Adipocyte (in vitro differentiated cells): ENCODE data around the gene PPP1R1C.

Experiments
- DNase-seq: peaks from one replicate; pipeline ENCODE4 v3.0.0-alpha.2; 2015; ENCODE audit warnings: low read depth
- H3K27me3 ChIP-seq: replicated peaks from 2 replicates; pipeline ENCODE4 v1.7.0; 2013; ENCODE audit warnings: mild to moderate bottlenecking, low read length, moderate library complexity; ENCODE audit not compliant: control insufficient read depth, insufficient read depth
- H3K36me3 ChIP-seq: 2 replicates; pipeline ENCODE4 v1.7.0; 2013; ENCODE audit warnings: low read length, mild to moderate bottlenecking, moderate library complexity; ENCODE audit not compliant: control insufficient read depth, insufficient read depth, severe bottlenecking
- H3K4me1 ChIP-seq: 2 replicates; pipeline ENCODE4 v1.7.0; 2013; ENCODE audit warnings: mild to moderate bottlenecking, low read length, moderate library complexity; ENCODE audit not compliant: control insufficient read depth, insufficient read depth
- H3K4me3 ChIP-seq: 2 replicates; pipeline ENCODE4 v1.7.0; 2013; ENCODE audit warnings: mild to moderate bottlenecking, low read length, moderate library complexity
- H3K9ac ChIP-seq: 2 replicates; pipeline ENCODE4 v1.7.0; 2013; ENCODE audit warnings: mild to moderate bottlenecking, low read length, moderate library complexity
- H3K9me3 ChIP-seq: 2 replicates; pipeline ENCODE4 v1.7.0; 2013; ENCODE audit warnings: mild to moderate bottlenecking, low read length, moderate library complexity; ENCODE audit not compliant: control insufficient read depth

Gene PPP1R1C, protein sequence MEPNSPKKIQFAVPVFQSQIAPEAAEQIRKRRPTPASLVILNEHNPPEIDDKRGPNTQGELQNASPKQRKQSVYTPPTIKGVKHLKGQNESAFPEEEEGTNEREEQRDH

DNA sequence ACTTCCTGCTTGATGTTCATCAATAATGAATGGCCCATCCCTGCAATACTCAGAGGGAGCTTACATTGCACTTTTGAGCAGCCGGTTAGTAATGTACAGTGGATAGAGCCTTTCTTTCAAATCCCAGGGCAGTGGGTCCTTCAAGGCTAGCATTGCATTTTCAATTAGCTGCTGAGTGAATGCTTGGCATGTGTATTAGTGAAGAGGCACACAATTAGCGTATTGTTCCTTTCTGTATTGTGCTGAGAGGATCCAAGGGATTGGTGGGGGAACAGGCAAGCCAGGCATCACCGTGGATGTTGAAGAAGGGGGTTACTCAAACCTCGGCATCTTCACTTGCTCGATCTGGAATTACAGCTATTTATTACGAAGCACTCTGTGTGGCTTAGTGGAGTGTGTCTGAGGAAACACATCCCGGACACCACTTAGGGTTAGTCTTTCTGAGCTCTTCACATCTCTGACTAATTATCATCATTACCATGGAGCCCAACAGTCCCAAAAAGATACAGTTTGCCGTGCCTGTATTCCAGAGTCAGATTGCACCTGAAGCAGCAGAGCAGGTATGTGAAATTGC lies at the start of gene PPP1R1C:
TSS of gene PPP1R1C (plus strand) at position 222 of the 574 bp plus-strand sequence. CDS start at position 480, 258 bp downstream.
- Histone ChIP-seq H3K4me1 (peaks cover 10% of the 10 kb centered on the region), H3K9ac (no peak within 1 kb of the TSS), H3K9me3 (no peaks in the 10 kb centered on the region), H3K4me3 (no peak within 1 kb of the TSS), H3K36me3 (no peaks in the 10 kb centered on the region), H3K27me3 (no peaks in the 10 kb centered on the region)
- DNase-seq, result no peak

DNA sequence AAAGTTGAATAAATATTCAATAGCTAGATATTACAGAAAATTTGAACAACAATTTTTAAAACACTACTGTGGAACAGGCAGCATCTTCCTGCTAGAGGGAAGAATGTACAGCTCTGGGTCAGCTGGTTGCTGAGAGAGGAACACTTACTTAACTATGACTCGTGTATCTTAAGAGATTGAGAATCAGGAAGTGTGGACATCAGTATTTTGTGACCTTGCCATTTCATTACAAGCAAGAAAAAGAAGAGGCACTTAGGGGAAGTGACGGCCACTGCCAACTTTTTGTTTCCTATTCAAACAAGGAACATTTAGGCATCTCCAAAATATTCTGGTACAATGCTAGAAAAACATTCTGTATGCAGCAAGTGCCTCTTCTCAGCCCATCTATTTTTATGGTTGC lies 48.2 kb upstream of the PPP1R1C start:
- Histone ChIP-seq H3K27me3 (no peaks in the 10 kb centered on the region), H3K9ac (no peak overlapping the region), H3K4me3 (no peak overlapping the region), H3K4me1 (no peaks in the 10 kb centered on the region), H3K9me3 (no peaks in the 10 kb centered on the region), H3K36me3 (no peaks in the 10 kb centered on the region)
- peak; percentile 63 for DNase-seq

DNA sequence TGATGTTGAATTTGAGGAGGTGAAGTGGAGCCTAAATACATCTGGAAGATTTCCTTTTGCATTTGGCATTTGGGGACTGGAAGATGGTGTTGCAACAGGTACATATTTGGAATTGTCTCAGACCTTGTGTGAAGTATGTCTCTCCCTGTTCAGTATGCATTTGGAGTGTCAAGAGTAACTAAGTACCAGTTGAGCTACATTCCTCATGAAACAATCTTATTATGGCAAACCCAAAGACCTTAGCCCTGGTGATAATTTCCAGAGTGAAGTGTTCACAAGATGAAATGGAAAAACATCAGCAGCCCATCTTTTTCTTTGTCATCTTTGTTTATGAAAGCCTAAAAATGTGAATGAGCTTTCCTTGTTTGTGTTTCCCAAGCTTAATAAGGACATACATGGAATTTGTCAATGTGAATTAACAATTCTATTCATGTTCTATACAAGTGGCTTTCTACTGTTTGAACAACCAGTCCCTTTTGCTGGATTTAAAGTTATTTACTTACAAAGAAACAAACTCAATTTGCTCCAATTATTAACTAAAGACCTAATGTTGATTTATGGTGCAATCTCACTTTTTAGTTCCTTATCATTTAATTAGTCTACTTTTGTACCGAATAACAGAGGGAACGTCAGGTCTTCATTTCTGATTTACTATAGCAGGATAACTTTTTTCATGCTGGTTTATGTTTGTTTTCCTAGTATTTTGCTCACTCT lies 42.1 kb upstream of the PPP1R1C start:
- H3K9ac ChIP-seq, result no peak overlapping the region
- no peak for DNase-seq
- H3K9me3 ChIP-seq, result no peaks in the 10 kb centered on the region
- peaks cover under 1% of the 10 kb centered on the region for H3K4me1 ChIP-seq
- no peak overlapping the region for H3K4me3 ChIP-seq
- no peaks in the 10 kb centered on the region for H3K36me3 ChIP-seq
- H3K27me3 ChIP-seq, result no peaks in the 10 kb centered on the region

DNA sequence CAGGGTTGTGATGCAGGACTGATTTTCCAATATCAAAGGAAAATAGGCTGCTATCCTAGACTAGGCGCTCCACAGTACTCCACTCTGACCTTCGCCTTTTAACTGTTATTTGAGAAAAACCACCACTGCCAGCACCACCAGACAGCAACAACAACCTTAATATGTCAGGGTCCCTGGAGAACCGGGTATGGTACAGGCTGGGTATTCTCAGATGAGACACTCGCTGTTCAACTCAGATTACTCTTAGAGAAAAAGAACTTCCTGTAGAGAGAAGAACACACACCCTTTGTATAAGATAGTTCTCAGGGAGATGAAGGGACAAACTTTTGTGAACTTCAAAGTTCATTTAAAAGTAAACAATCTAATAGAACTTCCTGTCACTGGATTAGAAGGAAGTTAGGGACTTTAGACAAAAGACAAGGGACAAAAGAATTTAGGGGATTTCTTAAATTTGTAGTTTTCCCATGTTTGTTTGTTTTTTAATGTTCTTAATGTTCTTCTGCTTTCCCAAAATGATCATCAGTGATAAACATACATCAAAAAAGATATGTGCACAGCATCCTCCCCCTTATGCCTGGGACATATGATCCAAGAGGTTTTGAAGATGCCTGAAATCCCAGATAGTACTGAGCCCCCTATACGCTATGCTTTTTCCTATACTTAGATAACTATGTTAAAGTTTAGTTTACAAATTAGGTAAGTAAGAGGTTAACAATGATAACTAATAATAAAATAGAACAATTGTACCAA lies 41.3 kb upstream of the PPP1R1C start:
- peaks cover 6% of the 10 kb centered on the region for H3K4me1 ChIP-seq
- H3K4me3 ChIP-seq, result no peak overlapping the region
- no peak overlapping the region for H3K9ac ChIP-seq
- no peak for DNase-seq
- no peaks in the 10 kb centered on the region for H3K36me3 ChIP-seq
- H3K9me3 ChIP-seq, result no peaks in the 10 kb centered on the region
- no peaks in the 10 kb centered on the region for H3K27me3 ChIP-seq

DNA sequence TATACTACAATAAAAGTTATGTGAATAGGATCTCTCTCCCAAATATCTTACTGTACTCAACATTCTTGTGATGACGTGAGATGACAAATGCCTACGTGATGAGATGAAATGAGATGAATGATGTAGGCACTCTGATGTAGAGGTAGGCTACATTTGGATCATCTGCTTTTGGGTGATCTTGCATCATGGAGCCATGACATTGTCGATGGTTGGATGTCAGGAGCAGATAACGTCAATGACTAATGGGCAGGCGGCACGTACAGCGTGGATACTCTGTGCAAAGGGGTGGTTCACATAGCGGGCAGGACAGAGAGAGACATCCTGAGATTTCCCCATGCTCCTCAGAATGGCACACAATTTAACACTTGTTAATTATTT lies 40.8 kb upstream of the PPP1R1C start:
- Histone ChIP-seq H3K36me3 (no peaks in the 10 kb centered on the region), H3K9me3 (no peaks in the 10 kb centered on the region), H3K9ac (no peak overlapping the region), H3K4me1 (peaks cover 7% of the 10 kb centered on the region), H3K27me3 (no peaks in the 10 kb centered on the region), H3K4me3 (no peak overlapping the region)
- no peak for DNase-seq

DNA sequence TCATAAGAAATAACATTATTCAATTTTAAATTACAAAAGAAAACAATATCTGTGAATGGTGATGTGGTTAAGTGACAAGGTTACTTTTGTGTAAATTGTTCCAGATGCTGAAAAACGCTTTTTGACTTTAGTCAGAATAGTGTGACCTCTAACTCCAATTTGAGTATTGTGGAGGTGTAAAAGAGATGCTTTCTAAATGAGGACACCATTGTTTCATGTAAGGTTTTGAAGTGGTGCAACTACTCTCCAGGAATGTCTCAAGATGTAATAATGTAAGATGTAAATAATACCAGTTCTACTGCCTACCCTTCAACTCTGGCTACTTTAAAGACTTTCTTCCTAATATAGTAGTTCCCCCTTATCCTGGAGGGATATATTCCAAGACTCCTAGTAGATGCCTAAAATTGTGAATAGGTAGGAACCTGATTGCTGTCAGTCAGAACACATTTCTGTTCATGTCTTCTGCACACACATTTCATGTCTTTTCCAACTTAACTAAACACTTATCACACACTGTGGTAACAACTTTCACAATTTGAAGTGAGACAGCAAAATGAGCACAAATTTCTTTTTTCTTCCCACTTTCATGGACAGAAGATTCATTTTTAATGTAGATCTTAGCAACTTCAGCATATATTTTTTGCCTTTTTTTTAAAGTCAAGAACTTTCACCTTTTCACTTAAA lies 39.1 kb upstream of the PPP1R1C start:
- Histone ChIP-seq H3K27me3 (no peaks in the 10 kb centered on the region), H3K36me3 (no peaks in the 10 kb centered on the region), H3K4me3 (no peak overlapping the region), H3K9ac (no peak overlapping the region), H3K9me3 (no peaks in the 10 kb centered on the region), H3K4me1 (peaks cover 7% of the 10 kb centered on the region)
- no peak for DNase-seq

DNA sequence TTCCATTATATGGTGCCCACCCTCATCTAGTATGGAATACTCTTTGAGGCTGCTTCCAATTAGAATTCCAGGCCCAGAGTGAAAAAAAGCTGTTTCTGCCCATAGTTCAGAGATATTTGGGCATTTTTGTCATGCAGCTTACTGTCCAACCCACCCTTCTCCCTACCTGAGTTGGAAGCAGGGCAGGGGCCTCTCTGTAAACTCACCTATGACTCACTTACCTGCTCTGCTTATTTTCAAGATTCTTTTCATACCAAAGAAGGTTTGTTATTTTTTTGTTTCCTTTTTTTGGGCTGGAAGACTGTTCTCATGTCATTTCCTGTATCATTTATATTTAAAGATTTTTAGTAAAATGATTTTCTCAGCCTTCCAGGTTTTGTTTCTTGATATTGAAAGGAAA lies 38.4 kb upstream of the PPP1R1C start:
- H3K27me3 ChIP-seq, result no peaks in the 10 kb centered on the region
- no peak for DNase-seq
- H3K36me3 ChIP-seq, result no peaks in the 10 kb centered on the region
- H3K9me3 ChIP-seq, result no peaks in the 10 kb centered on the region
- H3K4me3 ChIP-seq, result no peak overlapping the region
- peaks cover 7% of the 10 kb centered on the region for H3K4me1 ChIP-seq
- no peak overlapping the region for H3K9ac ChIP-seq

DNA sequence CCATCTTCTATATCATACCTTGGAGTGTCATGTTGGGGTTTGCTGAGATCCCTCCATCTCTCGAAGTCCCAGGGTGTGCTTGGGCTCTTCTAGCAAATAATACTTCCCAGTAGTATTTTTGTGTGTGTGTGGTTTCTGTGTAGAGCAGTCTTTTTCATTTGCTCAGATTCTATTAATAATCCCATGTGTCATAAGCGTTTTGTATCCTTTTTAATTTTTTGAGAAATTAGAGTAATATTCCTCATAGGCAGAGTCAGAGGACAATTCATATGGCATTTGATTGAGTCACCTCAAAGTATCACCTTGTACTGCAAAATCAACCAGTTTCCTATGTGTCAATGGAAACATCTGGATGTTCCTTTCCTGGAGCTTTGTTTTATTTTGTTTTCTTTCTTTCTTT lies 37.4 kb upstream of the PPP1R1C start:
- Histone ChIP-seq H3K27me3 (no peaks in the 10 kb centered on the region), H3K36me3 (no peaks in the 10 kb centered on the region), H3K4me1 (peaks cover 7% of the 10 kb centered on the region), H3K9ac (no peak overlapping the region), H3K4me3 (no peak overlapping the region), H3K9me3 (no peaks in the 10 kb centered on the region)
- DNase-seq, result no peak

DNA sequence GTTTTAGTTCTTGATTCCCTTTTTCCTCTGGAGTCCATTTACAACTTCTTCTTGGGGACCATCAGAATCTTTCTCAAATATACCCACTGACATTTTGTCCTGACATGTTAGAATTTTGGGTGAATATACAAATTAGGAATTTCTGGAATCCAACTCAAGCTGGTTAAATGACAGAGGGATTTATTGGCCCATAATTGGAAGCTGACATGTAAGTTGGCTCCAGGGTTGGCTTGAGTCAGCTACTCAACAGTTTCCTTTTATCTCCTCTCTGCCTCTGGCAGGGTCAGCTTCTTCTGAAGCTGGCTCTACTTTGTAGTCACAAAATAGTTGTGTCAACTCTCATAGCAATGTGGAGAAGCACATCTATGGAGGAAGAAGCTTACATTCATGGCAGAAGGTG lies 36.6 kb upstream of the PPP1R1C start:
- Histone ChIP-seq H3K27me3 (no peaks in the 10 kb centered on the region), H3K9me3 (no peaks in the 10 kb centered on the region), H3K4me3 (no peak overlapping the region), H3K36me3 (no peaks in the 10 kb centered on the region), H3K4me1 (peaks cover 10% of the 10 kb centered on the region), H3K9ac (no peak overlapping the region)
- DNase-seq, result peak; percentile 48

DNA sequence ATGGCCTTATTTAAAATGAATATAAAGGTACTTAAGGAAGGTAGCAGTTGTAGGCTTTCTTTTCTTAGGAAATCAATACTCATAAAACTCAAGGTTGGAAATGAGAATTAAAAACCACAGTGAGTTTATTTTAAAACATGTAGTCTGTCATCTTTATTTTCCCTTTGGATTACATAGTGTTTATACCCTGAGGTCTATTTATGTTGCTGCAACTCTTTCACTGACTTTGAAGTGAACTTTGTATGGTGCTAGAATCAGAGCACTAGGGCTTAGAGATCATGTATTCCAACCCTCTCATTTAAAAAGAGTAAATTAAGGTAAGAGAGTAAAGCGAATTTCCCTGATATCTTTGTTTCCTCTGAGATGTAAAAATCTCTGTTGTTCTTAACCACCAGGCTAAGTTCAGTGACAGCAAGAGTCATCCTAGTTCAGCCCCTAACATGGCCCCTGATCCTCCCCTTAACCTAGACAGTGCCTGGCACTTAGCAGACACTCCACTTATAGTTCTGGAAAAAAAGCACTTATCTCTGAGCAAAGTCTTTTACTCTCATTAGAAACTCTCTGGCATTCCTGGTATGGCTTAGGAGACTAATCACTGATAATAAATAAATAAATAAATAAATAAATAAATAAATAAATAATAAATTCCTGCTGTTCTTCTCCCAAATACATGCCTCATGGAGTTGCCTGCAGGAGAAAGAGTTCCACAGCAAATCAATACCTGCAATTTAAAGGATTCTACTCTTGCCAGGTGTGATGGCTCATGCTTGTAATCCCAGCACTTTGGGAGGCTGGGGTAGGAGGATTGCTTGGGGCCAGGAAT lies 33.0 kb upstream of the PPP1R1C start:
- H3K9ac ChIP-seq, result no peak overlapping the region
- H3K4me1 ChIP-seq, result peaks cover 14% of the 10 kb centered on the region
- peak; percentile 52 for DNase-seq
- no peak overlapping the region for H3K4me3 ChIP-seq
- H3K27me3 ChIP-seq, result no peaks in the 10 kb centered on the region
- no peaks in the 10 kb centered on the region for H3K36me3 ChIP-seq
- H3K9me3 ChIP-seq, result no peaks in the 10 kb centered on the region
